Kidney (tissue), 22 donors: ENCODE results near the gene KDM8. TPM values are rescaled to one million over a fixed set of nuclear protein-coding genes. Genes with fewer than 3 reads are reported as not detected.
A peak's percentile ranks its signal among the peaks of the same experiment; 100 is the strongest.

ENCODE experiments used
- DNase-seq, 5 donors: peaks; one replicate each; pipeline ENCODE4 v3.0.0-alpha.2; 2013 to 2020
- FAIRE-seq: peaks from 2 replicates; lab custom pipeline; 2012; peaks lifted over from hg19 to GRCh38; lab: Jason Lieb, UNC
- H3K27ac ChIP-seq, 2 donors: one replicate each; pipeline ENCODE4 v1.7.0; 2013; ENCODE audit warnings: low read depth in 2 of 2, low read length in 2 of 2, inconsistent platforms in 1 of 2
- H3K27me3 ChIP-seq: one replicate; pipeline ENCODE4 v1.7.1; 2013; ENCODE audit warnings: low read length, inconsistent platforms; ENCODE audit not compliant: control insufficient read depth, insufficient read depth
- H3K36me3 ChIP-seq, 3 donors: one replicate each; pipeline versions ENCODE4 v1.7.0 to v1.7.1; 2013; ENCODE audit warnings: low read length in 3 of 3, control low read depth in 1 of 3, inconsistent platforms in 1 of 3; ENCODE audit not compliant: insufficient read depth in 3 of 3, control insufficient read depth in 2 of 3
- H3K4me1 ChIP-seq, 3 donors: one replicate each; pipeline versions ENCODE4 v1.7.0 to v1.7.1; 2013; ENCODE audit warnings: low read length in 3 of 3, inconsistent platforms in 1 of 3, low read depth in 1 of 3; ENCODE audit not compliant: control insufficient read depth in 2 of 3, insufficient read depth in 2 of 3
- H3K4me3 ChIP-seq, 3 donors: one replicate each; pipeline versions ENCODE4 v1.7.0 to v1.8.1; 2013; ENCODE audit warnings: low read length in 3 of 3, control low read depth in 1 of 3, inconsistent platforms in 1 of 3
- H3K9ac ChIP-seq, 3 donors: one replicate each; pipeline versions ENCODE4 v1.7.0 to v1.7.1; 2013; ENCODE audit warnings: low read length in 3 of 3, control low read depth in 1 of 3, inconsistent platforms in 1 of 3
- H3K9me3 ChIP-seq, 3 donors: one replicate each; pipeline versions ENCODE4 v1.7.0 to v1.7.1; 2013; ENCODE audit warnings: low read length in 3 of 3, control low read depth in 1 of 3, inconsistent platforms in 1 of 3; ENCODE audit not compliant: control insufficient read depth in 2 of 3, insufficient read depth in 1 of 3
- intact Hi-C: fragments of 100-400 bp; cut with DNase I; formaldehyde crosslinking; loops from one replicate; pipeline ENCODE4 v1.11.1; 2022
- long read RNA-seq, 10 donors: library from polyadenylated mRNA in 1 of 10; unstranded in 1 of 10; transcript quantifications; one replicate each; pipeline ENCODE4 v2.0.0 and lab custom pipeline, GENCODE V29; 2021 to 2026
- polyA plus RNA-seq: library from polyadenylated mRNA; stranded (reverse); fragments of 350-450 nt; fragmentation: Illumina TruSeq; extraction: RNeasy Lipid Tissue Mini Kit (QIAGEN cat#74804); gene quantifications from one replicate; pipeline ENCODE4 v1.2.3, GENCODE V29; 2014; ENCODE audit warnings: low read depth, low replicate concordance; ENCODE audit not compliant: insufficient read depth
- total RNA-seq: library from RNA; stranded (reverse); fragmentation: NEBNext Ultra II Directional; extraction: Animal tissue kit (Norgen Biotek cat#: 25700); gene quantifications from one replicate; pipeline ENCODE4 v1.2.1, GENCODE V29; 2021
- TF ChIP-seq, protein P1 (sequence below): IDR thresholded peaks from 3 replicates; pipeline ENCODE4 v1.5.1; 2012; ENCODE audit warnings: mild to moderate bottlenecking, moderate library complexity, borderline replicate concordance; ENCODE audit not compliant: insufficient read depth; ENCODE audit errors: extremely low read depth
- donor health status: control.
- donor health status: control.
- donor health status: control.
- donor health status: control.
- donor health status: control.
- donor health status: DM: yes; HTN: yes; CAD: no.
- donor health status: Normal renal cell carcinoma (clear cell type).

Gene KDM8
- total RNA-seq (8.5 TPM), polyA plus RNA-seq (6.3 TPM)
- long read RNA-seq, donor 1, partial matches to known transcripts = 0 of 1 reads
- long read RNA-seq, donor 1, other reads (novel, unspliced or antisense) = 0 of 1 reads
- long read RNA-seq, donor 2, partial matches to known transcripts = 0 of 1 reads
- long read RNA-seq, donor 2, other reads (novel, unspliced or antisense) = 0 of 1 reads
- long read RNA-seq, donor 3 = 0 reads
- long read RNA-seq, donor 4, partial matches to known transcripts = 54 of 99 reads
- long read RNA-seq, donor 4, other reads (novel, unspliced or antisense) = 45 of 99 reads
- long read RNA-seq, donor 5 = 0 reads
- long read RNA-seq, donor 6 = 0 reads
- long read RNA-seq, donor 7, partial matches to known transcripts = 1 of 6 reads
- long read RNA-seq, donor 7, other reads (novel, unspliced or antisense) = 5 of 6 reads
- long read RNA-seq, donor 8 = 0 reads
- long read RNA-seq, donor 9 = 0 reads
- long read RNA-seq, donor 10, partial matches to known transcripts = 111 of 158 reads
- long read RNA-seq, donor 10, other reads (novel, unspliced or antisense) = 47 of 158 reads

DNA sequence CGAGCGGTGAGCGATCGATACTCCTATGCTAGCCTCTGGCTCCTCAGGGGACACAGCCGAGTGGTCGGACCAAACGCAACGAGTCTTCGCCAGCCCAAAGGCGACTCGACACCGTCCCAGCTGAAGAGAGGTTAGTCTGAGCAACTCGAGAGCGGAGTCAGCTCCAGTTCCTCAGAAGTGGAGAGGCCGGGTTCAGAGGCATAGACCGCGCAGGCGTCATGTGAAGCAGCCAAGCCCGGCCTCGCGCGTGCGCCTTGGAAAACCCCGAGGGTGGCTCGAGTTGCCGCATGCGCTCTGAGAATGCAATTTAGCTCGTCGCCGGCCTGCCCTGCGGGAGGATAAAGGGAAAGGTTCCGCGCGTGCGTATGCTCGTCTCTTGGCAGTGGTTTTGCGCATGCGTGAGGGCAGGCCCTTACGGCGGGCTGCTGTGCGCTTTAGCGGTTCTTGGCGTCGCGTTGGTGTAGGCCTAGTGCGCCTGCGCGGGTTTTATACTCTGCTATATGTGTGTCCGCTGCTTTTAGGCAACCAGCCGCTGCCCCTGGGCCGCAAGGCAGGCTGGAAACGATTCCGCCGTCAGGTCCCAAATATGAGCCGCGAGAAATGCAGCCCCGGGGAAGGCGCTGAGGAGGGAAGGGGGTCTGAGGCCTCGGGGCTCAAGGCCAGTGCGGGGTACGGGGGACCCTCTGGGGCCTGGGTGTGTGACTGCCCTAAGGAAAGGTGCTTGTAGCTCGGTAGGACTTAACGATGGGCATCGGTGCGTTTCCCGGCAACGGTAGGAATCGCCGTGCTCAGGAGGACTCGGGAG is at the start of gene KDM8:
TSS of gene KDM8 (plus strand) at position 20 of the 805 bp plus-strand sequence. CDS start 6,598 bp downstream, outside the sequence.
- H3K9me3 ChIP-seq = no peaks in the 10 kb centered on the region
- no peaks in the 10 kb centered on the region for H3K36me3 ChIP-seq
- FAIRE-seq (no peak), DNase-seq (peak; percentile 100)
- peak within 1 kb of the TSS; percentile 76 to 99 (median 93) for H3K4me3 ChIP-seq
- H3K4me1 ChIP-seq = peaks cover 0 to 15% (median 12%) of the 10 kb centered on the region in 3 donors
- intact Hi-C loops = no loop called here
- peak within 1 kb of the TSS; percentile 91 to 99 for H3K27ac ChIP-seq
- no peaks in the 10 kb centered on the region for H3K27me3 ChIP-seq
- TF ChIP-seq, protein P1, sequence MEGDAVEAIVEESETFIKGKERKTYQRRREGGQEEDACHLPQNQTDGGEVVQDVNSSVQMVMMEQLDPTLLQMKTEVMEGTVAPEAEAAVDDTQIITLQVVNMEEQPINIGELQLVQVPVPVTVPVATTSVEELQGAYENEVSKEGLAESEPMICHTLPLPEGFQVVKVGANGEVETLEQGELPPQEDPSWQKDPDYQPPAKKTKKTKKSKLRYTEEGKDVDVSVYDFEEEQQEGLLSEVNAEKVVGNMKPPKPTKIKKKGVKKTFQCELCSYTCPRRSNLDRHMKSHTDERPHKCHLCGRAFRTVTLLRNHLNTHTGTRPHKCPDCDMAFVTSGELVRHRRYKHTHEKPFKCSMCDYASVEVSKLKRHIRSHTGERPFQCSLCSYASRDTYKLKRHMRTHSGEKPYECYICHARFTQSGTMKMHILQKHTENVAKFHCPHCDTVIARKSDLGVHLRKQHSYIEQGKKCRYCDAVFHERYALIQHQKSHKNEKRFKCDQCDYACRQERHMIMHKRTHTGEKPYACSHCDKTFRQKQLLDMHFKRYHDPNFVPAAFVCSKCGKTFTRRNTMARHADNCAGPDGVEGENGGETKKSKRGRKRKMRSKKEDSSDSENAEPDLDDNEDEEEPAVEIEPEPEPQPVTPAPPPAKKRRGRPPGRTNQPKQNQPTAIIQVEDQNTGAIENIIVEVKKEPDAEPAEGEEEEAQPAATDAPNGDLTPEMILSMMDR = no peak
- peak within 1 kb of the TSS; percentile 87 to 97 (median 90) for H3K9ac ChIP-seq

DNA sequence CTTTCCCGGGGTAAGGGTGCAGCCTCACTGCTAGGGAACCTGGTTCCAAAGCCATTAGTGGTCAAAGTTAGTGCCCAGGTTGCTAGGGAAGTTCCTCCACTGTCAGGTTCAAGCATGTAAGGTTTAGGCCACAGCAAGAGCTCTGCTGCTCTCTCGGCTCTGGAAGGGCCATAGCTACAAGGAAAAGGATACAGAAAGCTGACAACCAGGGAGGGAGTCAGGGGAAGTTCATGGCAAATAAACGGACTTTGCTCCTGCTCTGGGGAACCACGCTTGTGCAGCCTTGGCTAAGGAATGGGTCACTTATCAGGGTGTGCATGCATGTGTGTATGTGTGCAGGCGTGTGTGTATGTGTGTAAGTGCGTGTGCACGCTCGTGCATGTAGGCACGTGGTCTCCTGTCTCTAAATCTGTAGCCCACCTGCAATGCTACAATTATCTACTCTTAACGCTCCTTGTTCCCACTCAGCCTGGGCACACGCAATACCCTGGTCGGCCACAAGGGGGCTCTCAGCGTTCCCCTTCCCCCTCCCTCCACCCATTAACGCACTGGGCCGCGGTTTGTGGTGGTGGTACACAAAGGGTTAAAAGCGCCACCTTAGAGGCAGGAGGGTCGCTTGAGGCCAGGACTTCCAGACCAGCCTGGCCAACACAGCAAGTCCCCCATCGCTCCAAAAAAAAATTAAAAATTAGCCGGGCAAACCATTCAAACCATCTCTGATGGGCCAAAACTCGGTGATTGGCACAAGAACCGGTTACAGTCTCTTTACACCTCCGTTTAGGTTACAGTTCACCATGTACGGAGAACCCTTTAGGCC is 48.4 kb upstream of the KDM8 start:
- Histone ChIP-seq H3K36me3 (no peaks in the 10 kb centered on the region), H3K4me1 (peaks cover 0 to 5% (median 0%) of the 10 kb centered on the region in 3 donors), H3K27me3 (no peaks in the 10 kb centered on the region), H3K9me3 (no peaks in the 10 kb centered on the region), H3K9ac (no peak overlapping the region), H3K4me3 (no peak overlapping the region), H3K27ac (no peak overlapping the region)
- TF ChIP-seq, protein P1 = peak; percentile 93
- peak; percentile 43 to 81 (median 57) for DNase-seq
- intact Hi-C loops = no loop called here
- FAIRE-seq = no peak

DNA sequence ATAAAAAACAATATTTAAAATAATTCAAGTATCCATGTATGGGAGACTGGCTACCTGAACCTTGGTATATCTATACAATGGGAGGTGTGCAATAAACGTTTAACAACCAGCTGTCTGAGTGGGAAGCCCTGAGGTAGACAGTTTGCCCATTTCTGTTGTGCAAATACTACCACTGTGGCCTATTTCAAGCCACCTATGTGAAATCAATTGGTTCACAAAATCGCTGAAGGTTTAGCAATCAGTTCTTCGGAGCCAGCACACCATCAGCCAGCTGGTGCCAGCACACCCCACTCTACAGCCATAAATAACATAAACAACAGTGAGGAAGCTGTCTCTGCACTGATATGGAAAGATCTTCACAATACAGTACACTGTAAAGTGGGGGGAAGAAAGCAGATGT is 46.7 kb upstream of the KDM8 start:
- Histone ChIP-seq H3K27me3 (no peaks in the 10 kb centered on the region), H3K9me3 (no peaks in the 10 kb centered on the region), H3K36me3 (no peaks in the 10 kb centered on the region), H3K4me3 (no peak overlapping the region), H3K4me1 (peaks cover 0 to 5% (median 0%) of the 10 kb centered on the region in 3 donors), H3K9ac (no peak overlapping the region), H3K27ac (no peak overlapping the region)
- DNase-seq = no peak
- FAIRE-seq = no peak
- TF ChIP-seq, protein P1 = no peak
- intact Hi-C loops = no loop called here
